ENCODE data around the gene ADAMTS14. TPM values are rescaled to one million over a fixed set of nuclear protein-coding genes. Genes with fewer than 3 reads are reported as not detected.
"Not testable (repeated sequence)": the region's sequence is repeated elsewhere in the genome, so short reads cannot be mapped to it uniquely, and the experiment has no call there.

ADAMTS14 gene
- total RNA-seq, 1 experiment from 2014 or later: 0.91 TPM

- no TSS peak for BruUV-seq (replicated peaks)
- Histone ChIP-seq H3K36me3 (ENCODE audit: low read depth, low read length) (no peaks in the 10 kb centered on the region), H3K4me1 (ENCODE audit: insufficient read depth, low read length) (peaks cover 23% of the 10 kb centered on the region), H3K9me3 (ENCODE audit: low read length) (no peaks in the 10 kb centered on the region), H3K9me2 (replicated peaks; ENCODE audit: low read length) (no peaks in the 10 kb centered on the region), H4K20me1 (ENCODE audit: low read length) (no peaks in the 10 kb centered on the region), H3K79me2 (ENCODE audit: low read length) (no peaks in the 10 kb centered on the region), H2AFZ (ENCODE audit: low read length) (no peak overlapping the region), H3K4me2 (ENCODE audit: low read length) (no peak overlapping the region), H3K9ac (ENCODE audit: low read length) (no peak overlapping the region), H3K27ac (ENCODE audit: low read length) (no peak overlapping the region), H3K27me3 (ENCODE audit: low read length) (no peaks in the 10 kb centered on the region), H3K4me3 (ENCODE audit: low read length) (no peak overlapping the region), H3F3A (ENCODE audit: low read length, unreplicated experiment) (no peaks in the 10 kb centered on the region)
- TF ChIP-seq CTCF (conservative IDR thresholded peaks at IDR 0.05; ENCODE audit: low read depth, low read length) (no peak), EZH2 (IDR thresholded peaks at IDR 0.05; ENCODE audit: low read length, unreplicated experiment) (no peak), EZH2phosphoT487 (IDR thresholded peaks at IDR 0.05; ENCODE audit: borderline replicate concordance, low read length) (no peak)
- intact Hi-C loops (cut with micrococcal nuclease): no loop called here
- ATAC-seq (no peak), DNase-seq (peak; percentile 7)
- POLR2A ChIA-PET (ENCODE audit: unreplicated experiment): no interaction called here
- CTCF ChIA-PET: no interaction called here
Observed at GRCh38 chr10:70666960-70667798, 5.1 kb upstream of the ADAMTS14 start.

GRCh38 chr10:70667818-70668217, 4.5 kb upstream of the ADAMTS14 start:
- H3K4me3 ChIP-seq (ENCODE audit: low read length); H3K36me3 ChIP-seq (ENCODE audit: low read depth, low read length); H3K4me2 ChIP-seq (ENCODE audit: low read length); H3K9ac ChIP-seq (ENCODE audit: low read length); H4K20me1 ChIP-seq (ENCODE audit: low read length); BruUV-seq (replicated peaks); H3K9me2 ChIP-seq (replicated peaks; ENCODE audit: low read length); H3K79me2 ChIP-seq (ENCODE audit: low read length); intact Hi-C loops (cut with micrococcal nuclease); H3K27ac ChIP-seq (ENCODE audit: low read length); ATAC-seq; H3K9me3 ChIP-seq (ENCODE audit: low read length); H2AFZ ChIP-seq (ENCODE audit: low read length); DNase-seq; POLR2A ChIA-PET (ENCODE audit: unreplicated experiment); H3F3A ChIP-seq (ENCODE audit: low read length, unreplicated experiment); H3K27me3 ChIP-seq (ENCODE audit: low read length): not testable (repeated sequence)
- CTCF ChIA-PET: interaction anchor here (0.5 kb wide), 1 partner anchor 84 kb away, joined by 3 read pairs; no protein-coding TSS in a partner anchor
- H3K4me1 ChIP-seq (ENCODE audit: insufficient read depth, low read length): peaks cover 25% of the 10 kb centered on the region

GRCh38 chr10:70668454-70668970, 3.8 kb upstream of the ADAMTS14 start:
- no peaks in the 10 kb centered on the region for H3K27me3 ChIP-seq (ENCODE audit: low read length)
- no peaks in the 10 kb centered on the region for H4K20me1 ChIP-seq (ENCODE audit: low read length)
- no peak overlapping the region for H3K27ac ChIP-seq (ENCODE audit: low read length)
- no peak for ATAC-seq
- ChIA-PET CTCF (interaction anchor here (0.5 kb wide), 1 partner anchor 85 kb away, joined by 3 read pairs; no protein-coding TSS in a partner anchor), POLR2A (ENCODE audit: unreplicated experiment) (no interaction called here)
- DNase-seq: peak; percentile 80
- intact Hi-C loops (cut with micrococcal nuclease): no loop called here
- H3F3A ChIP-seq (ENCODE audit: low read length, unreplicated experiment): no peaks in the 10 kb centered on the region
- H3K9ac ChIP-seq (ENCODE audit: low read length): no peak overlapping the region
- H3K9me3 ChIP-seq (ENCODE audit: low read length): no peaks in the 10 kb centered on the region
- no peaks in the 10 kb centered on the region for H3K9me2 ChIP-seq (replicated peaks; ENCODE audit: low read length)
- no peaks in the 10 kb centered on the region for H3K36me3 ChIP-seq (ENCODE audit: low read depth, low read length)
- BruUV-seq (replicated peaks): no TSS peak
- no peak overlapping the region for H3K4me3 ChIP-seq (ENCODE audit: low read length)
- H3K4me1 ChIP-seq (ENCODE audit: insufficient read depth, low read length): peaks cover 32% of the 10 kb centered on the region
- H3K79me2 ChIP-seq (ENCODE audit: low read length): no peaks in the 10 kb centered on the region
- TF ChIP-seq EZH2 (IDR thresholded peaks at IDR 0.05; ENCODE audit: low read length, unreplicated experiment) (no peak), EZH2phosphoT487 (IDR thresholded peaks at IDR 0.05; ENCODE audit: borderline replicate concordance, low read length) (no peak), CTCF (conservative IDR thresholded peaks at IDR 0.05; ENCODE audit: low read depth, low read length) (no peak)
- H3K4me2 ChIP-seq (ENCODE audit: low read length): no peak overlapping the region
- H2AFZ ChIP-seq (ENCODE audit: low read length): no peak overlapping the region

Measured in PC-3 (cell line).